Measurements from ENCODE around the gene TNFSF8. TPM values are rescaled to one million over a fixed set of nuclear protein-coding genes. Genes with fewer than 3 reads are reported as not detected.

TNFSF8 gene
- total RNA-seq, 1 experiment from 2014 or later = 0.15 TPM

DNA sequence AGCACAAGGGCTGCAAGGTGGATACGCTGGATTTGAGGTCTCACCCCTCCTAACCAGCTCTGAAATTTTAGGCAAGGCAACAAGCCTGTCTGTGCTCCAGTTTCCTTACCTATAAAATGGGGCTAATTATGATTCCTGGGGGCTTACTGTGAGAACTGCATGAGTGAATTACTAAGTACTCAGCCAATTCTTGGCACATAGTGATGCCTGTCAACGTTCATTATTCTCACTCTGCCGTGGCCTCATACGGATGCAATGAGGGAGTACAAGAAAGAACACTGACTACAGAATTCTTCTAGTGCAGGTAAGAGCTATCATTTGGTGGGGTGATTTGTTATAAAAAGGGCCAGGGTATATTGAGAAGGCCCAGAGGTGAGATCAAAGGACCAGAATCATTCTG is 16.7 kb downstream of the TNFSF8 start:
- ATAC-seq (no peak), DNase-seq (ENCODE audit: low read depth, low spot score) (no peak)
- CTCF ChIA-PET = no interaction called here
- TF ChIP-seq POLR2AphosphoS5 (IDR thresholded peaks at IDR 0.05; ENCODE audit: low read depth, low read length) = no peak
- TF ChIP-seq SIN3A (IDR thresholded peaks at IDR 0.05; ENCODE audit: borderline replicate concordance, insufficient read depth, low read depth, low read length) = no peak
- TF ChIP-seq CTCF (IDR thresholded peaks at IDR 0.05) = no peak
- no peak for TF ChIP-seq TCF7L2 (IDR thresholded peaks at IDR 0.05; ENCODE audit: low read depth, low read length)
- TF ChIP-seq REST (IDR thresholded peaks at IDR 0.05; ENCODE audit: insufficient read depth in 1 of 2, low read depth in 2 of 2, low read length in 1 of 2) = no peak
- in situ Hi-C loops (cut with HindIII; ENCODE audit: low pct_unique_long_range_greater_than_20kb, low sequenced_read_pairs) (no loop called here), intact Hi-C loops (cut with micrococcal nuclease; ENCODE audit: unreplicated experiment) (no loop called here)
- H3K9me3 ChIP-seq (ENCODE audit: control insufficient read depth, insufficient read depth, low read depth, low read length) = no peaks in the 10 kb centered on the region
- no peaks in the 10 kb centered on the region for H3K36me3 ChIP-seq (ENCODE audit: control insufficient read depth, insufficient read depth, low read length)
- no peak overlapping the region for H3K27ac ChIP-seq (ENCODE audit: low read length)
- H3K27me3 ChIP-seq (ENCODE audit: control insufficient read depth, insufficient read depth, low read length) = no peaks in the 10 kb centered on the region
- POLR2A ChIA-PET = no interaction called here
- H3K4me3 ChIP-seq (ENCODE audit: low read depth in 2 of 2, low read length in 2 of 2) = no peak overlapping the region
- no peaks in the 10 kb centered on the region for H3K4me1 ChIP-seq (ENCODE audit: control insufficient read depth, insufficient read depth, low read length)
- BruUV-seq (replicated peaks) = no TSS peak

- in situ Hi-C loops (cut with HindIII; ENCODE audit: low pct_unique_long_range_greater_than_20kb, low sequenced_read_pairs) (no loop called here), intact Hi-C loops (cut with micrococcal nuclease; ENCODE audit: unreplicated experiment) (no loop called here)
- CTCF ChIA-PET = no interaction called here
- Histone ChIP-seq H3K27me3 (ENCODE audit: control insufficient read depth, insufficient read depth, low read length) (no peaks in the 10 kb centered on the region), H3K27ac (ENCODE audit: low read length) (no peak overlapping the region), H3K36me3 (ENCODE audit: control insufficient read depth, insufficient read depth, low read length) (no peaks in the 10 kb centered on the region), H3K4me3 (ENCODE audit: low read depth in 2 of 2, low read length in 2 of 2) (no peak overlapping the region), H3K9me3 (ENCODE audit: control insufficient read depth, insufficient read depth, low read depth, low read length) (no peaks in the 10 kb centered on the region), H3K4me1 (ENCODE audit: control insufficient read depth, insufficient read depth, low read length) (no peaks in the 10 kb centered on the region)
- ATAC-seq = no peak
- no TSS peak for BruUV-seq (replicated peaks)
- no peak for TF ChIP-seq CTCF (IDR thresholded peaks at IDR 0.05)
- no peak for TF ChIP-seq REST (IDR thresholded peaks at IDR 0.05; ENCODE audit: insufficient read depth in 1 of 2, low read depth in 2 of 2, low read length in 1 of 2)
- no peak for TF ChIP-seq POLR2AphosphoS5 (IDR thresholded peaks at IDR 0.05; ENCODE audit: low read depth, low read length)
- TF ChIP-seq TCF7L2 (IDR thresholded peaks at IDR 0.05; ENCODE audit: low read depth, low read length) = no peak
- no peak for TF ChIP-seq SIN3A (IDR thresholded peaks at IDR 0.05; ENCODE audit: borderline replicate concordance, insufficient read depth, low read depth, low read length)
- no peak for DNase-seq (ENCODE audit: low read depth, low spot score)
- POLR2A ChIA-PET = no interaction called here
Measured at GRCh38 chr9:114913217-114913616, 17.2 kb downstream of the TNFSF8 start.

Data from Panc1 (cell line).